ENCODE results near the gene ELOF1. TPM values are rescaled to one million over a fixed set of nuclear protein-coding genes. Genes with fewer than 3 reads are reported as not detected.
A peak's percentile ranks its signal among the peaks of the same experiment; 100 is the strongest.

Gene ELOF1
- total and polyA plus RNA-seq, 2 of the 13 experiments (the other 11 are each of a cell fraction or from before 2014, with no cell fraction given) = 14.5 to 43.2 TPM

DNA sequence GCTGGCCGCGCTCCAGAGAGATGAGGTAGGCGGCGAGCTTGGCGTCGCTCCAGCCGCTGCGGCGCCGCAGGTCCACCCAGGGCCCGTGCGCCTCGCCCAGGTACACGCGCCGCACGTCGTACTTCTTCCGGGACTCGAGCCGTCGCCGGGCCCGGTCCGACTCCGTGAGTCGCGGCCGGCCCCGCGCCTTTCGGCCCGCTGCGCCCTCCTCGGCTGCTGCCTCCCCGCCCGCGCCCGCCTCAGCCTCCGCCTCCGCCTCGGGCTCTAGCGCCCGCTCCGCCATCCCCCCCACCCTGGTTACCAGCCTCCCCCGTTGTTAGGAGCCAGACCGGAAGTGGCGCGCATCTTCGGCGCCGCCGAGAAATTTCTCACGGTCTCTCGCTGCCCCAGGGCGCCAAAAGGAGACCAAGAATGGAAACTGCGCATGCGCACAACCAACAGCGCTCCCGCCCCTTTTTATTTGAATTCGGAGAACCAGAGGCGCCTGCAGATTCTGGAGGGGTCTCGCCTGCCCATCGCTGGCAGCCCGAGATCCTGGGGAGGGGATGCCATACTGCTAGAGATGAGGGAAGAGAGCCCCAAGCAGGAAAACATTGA is 53.4 kb downstream of the ELOF1 start, which contains the start of gene ZNF653 (continued):
- TF ChIP-seq EEA1 (CRISPR knock-in tag; IDR thresholded peaks at IDR 0.05; ENCODE audit: borderline replicate concordance) (peak; percentile 52; the same call in 1 of the 2 replicates), RBFOX2 (IDR thresholded peaks at IDR 0.05; ENCODE audit: low read depth, low read length) (peak; percentile 90), EED (CRISPR knock-in tag; IDR thresholded peaks at IDR 0.05) (0 out of 2 replicates have a peak, but pooled peaks have one; percentile 28), CREM (IDR thresholded peaks at IDR 0.05) (peak; percentile 97), CREM (CRISPR knock-in tag; IDR thresholded peaks at IDR 0.05) (peak; percentile 70), SNAI1 (CRISPR knock-in tag; IDR thresholded peaks at IDR 0.05; ENCODE audit: borderline replicate concordance) (no peak), ZSCAN12 (CRISPR knock-in tag; IDR thresholded peaks at IDR 0.05) (0 out of 2 replicates have a peak, but pooled peaks have one; percentile 33), FOXK1 (CRISPR knock-in tag; IDR thresholded peaks at IDR 0.05; ENCODE audit: borderline replicate concordance, low read depth) (peak; percentile 10; the same call in 1 of the 2 replicates)
- TF ChIP-seq, protein P1, sequence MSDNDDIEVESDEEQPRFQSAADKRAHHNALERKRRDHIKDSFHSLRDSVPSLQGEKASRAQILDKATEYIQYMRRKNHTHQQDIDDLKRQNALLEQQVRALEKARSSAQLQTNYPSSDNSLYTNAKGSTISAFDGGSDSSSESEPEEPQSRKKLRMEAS (IDR thresholded peaks at IDR 0.05) = peak; percentile 68; the same call in 1 of the 2 replicates
- TF ChIP-seq, protein P2, sequence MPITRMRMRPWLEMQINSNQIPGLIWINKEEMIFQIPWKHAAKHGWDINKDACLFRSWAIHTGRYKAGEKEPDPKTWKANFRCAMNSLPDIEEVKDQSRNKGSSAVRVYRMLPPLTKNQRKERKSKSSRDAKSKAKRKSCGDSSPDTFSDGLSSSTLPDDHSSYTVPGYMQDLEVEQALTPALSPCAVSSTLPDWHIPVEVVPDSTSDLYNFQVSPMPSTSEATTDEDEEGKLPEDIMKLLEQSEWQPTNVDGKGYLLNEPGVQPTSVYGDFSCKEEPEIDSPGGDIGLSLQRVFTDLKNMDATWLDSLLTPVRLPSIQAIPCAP (CRISPR knock-in tag; IDR thresholded peaks at IDR 0.05; ENCODE audit: low read depth) = no peak
- TF ChIP-seq, protein P3, sequence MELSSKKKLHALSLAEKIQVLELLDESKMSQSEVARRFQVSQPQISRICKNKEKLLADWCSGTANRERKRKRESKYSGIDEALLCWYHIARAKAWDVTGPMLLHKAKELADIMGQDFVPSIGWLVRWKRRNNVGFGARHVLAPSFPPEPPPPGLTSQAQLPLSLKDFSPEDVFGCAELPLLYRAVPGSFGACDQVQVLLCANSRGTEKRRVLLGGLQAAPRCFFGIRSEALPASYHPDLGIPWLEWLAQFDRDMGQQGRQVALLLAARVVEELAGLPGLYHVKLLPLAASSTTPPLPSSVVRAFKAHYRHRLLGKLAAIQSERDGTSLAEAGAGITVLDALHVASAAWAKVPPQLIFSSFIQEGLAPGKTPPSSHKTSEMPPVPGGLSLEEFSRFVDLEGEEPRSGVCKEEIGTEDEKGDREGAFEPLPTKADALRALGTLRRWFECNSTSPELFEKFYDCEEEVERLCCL (CRISPR knock-in tag; IDR thresholded peaks at IDR 0.05; ENCODE audit: borderline replicate concordance) = no peak
- TF ChIP-seq, protein P4, sequence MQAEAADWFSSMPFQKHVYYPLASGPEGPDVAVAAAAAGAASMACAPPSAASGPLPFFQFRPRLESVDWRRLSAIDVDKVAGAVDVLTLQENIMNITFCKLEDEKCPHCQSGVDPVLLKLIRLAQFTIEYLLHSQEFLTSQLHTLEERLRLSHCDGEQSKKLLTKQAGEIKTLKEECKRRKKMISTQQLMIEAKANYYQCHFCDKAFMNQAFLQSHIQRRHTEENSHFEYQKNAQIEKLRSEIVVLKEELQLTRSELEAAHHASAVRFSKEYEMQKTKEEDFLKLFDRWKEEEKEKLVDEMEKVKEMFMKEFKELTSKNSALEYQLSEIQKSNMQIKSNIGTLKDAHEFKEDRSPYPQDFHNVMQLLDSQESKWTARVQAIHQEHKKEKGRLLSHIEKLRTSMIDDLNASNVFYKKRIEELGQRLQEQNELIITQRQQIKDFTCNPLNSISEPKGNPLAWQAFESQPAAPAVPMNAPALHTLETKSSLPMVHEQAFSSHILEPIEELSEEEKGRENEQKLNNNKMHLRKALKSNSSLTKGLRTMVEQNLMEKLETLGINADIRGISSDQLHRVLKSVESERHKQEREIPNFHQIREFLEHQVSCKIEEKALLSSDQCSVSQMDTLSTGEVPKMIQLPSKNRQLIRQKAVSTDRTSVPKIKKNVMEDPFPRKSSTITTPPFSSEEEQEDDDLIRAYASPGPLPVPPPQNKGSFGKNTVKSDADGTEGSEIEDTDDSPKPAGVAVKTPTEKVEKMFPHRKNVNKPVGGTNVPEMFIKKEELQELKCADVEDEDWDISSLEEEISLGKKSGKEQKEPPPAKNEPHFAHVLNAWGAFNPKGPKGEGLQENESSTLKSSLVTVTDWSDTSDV (CRISPR knock-in tag; IDR thresholded peaks at IDR 0.05) = peak; percentile 54; the same call in 1 of the 2 replicates
- TF ChIP-seq, protein P5, sequence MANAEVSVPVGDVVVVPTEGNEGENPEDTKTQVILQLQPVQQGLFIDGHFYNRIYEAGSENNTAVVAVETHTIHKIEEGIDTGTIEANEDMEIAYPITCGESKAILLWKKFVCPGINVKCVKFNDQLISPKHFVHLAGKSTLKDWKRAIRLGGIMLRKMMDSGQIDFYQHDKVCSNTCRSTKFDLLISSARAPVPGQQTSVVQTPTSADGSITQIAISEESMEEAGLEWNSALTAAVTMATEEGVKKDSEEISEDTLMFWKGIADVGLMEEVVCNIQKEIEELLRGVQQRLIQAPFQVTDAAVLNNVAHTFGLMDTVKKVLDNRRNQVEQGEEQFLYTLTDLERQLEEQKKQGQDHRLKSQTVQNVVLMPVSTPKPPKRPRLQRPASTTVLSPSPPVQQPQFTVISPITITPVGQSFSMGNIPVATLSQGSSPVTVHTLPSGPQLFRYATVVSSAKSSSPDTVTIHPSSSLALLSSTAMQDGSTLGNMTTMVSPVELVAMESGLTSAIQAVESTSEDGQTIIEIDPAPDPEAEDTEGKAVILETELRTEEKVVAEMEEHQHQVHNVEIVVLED (CRISPR knock-in tag; IDR thresholded peaks at IDR 0.05; ENCODE audit: borderline replicate concordance) = peak; percentile 34; the same call in 1 of the 2 replicates
- TF ChIP-seq, protein P6, sequence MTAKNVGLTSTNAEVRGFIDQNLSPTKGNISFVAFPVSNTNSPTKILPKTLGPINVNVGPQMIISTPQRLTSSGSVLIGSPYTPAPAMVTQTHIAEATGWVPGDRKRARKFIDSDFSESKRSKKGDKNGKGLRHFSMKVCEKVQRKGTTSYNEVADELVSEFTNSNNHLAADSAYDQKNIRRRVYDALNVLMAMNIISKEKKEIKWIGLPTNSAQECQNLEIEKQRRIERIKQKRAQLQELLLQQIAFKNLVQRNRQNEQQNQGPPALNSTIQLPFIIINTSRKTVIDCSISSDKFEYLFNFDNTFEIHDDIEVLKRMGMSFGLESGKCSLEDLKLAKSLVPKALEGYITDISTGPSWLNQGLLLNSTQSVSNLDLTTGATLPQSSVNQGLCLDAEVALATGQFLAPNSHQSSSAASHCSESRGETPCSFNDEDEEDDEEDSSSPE (CRISPR knock-in tag; IDR thresholded peaks at IDR 0.05) = peak; percentile 79
- TF ChIP-seq, protein P7, sequence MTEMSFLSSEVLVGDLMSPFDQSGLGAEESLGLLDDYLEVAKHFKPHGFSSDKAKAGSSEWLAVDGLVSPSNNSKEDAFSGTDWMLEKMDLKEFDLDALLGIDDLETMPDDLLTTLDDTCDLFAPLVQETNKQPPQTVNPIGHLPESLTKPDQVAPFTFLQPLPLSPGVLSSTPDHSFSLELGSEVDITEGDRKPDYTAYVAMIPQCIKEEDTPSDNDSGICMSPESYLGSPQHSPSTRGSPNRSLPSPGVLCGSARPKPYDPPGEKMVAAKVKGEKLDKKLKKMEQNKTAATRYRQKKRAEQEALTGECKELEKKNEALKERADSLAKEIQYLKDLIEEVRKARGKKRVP (CRISPR knock-in tag; IDR thresholded peaks at IDR 0.05) = 0 out of 4 replicates have a peak, but pooled peaks of 1 of the 2 experiments have one; percentile 13
- TF ChIP-seq, protein P8, sequence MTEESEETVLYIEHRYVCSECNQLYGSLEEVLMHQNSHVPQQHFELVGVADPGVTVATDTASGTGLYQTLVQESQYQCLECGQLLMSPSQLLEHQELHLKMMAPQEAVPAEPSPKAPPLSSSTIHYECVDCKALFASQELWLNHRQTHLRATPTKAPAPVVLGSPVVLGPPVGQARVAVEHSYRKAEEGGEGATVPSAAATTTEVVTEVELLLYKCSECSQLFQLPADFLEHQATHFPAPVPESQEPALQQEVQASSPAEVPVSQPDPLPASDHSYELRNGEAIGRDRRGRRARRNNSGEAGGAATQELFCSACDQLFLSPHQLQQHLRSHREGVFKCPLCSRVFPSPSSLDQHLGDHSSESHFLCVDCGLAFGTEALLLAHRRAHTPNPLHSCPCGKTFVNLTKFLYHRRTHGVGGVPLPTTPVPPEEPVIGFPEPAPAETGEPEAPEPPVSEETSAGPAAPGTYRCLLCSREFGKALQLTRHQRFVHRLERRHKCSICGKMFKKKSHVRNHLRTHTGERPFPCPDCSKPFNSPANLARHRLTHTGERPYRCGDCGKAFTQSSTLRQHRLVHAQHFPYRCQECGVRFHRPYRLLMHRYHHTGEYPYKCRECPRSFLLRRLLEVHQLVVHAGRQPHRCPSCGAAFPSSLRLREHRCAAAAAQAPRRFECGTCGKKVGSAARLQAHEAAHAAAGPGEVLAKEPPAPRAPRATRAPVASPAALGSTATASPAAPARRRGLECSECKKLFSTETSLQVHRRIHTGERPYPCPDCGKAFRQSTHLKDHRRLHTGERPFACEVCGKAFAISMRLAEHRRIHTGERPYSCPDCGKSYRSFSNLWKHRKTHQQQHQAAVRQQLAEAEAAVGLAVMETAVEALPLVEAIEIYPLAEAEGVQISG (CRISPR knock-in tag; IDR thresholded peaks at IDR 0.05) = peak; percentile 62
